ENCODE results near the gene GPS1.

GPS1 gene

DNA sequence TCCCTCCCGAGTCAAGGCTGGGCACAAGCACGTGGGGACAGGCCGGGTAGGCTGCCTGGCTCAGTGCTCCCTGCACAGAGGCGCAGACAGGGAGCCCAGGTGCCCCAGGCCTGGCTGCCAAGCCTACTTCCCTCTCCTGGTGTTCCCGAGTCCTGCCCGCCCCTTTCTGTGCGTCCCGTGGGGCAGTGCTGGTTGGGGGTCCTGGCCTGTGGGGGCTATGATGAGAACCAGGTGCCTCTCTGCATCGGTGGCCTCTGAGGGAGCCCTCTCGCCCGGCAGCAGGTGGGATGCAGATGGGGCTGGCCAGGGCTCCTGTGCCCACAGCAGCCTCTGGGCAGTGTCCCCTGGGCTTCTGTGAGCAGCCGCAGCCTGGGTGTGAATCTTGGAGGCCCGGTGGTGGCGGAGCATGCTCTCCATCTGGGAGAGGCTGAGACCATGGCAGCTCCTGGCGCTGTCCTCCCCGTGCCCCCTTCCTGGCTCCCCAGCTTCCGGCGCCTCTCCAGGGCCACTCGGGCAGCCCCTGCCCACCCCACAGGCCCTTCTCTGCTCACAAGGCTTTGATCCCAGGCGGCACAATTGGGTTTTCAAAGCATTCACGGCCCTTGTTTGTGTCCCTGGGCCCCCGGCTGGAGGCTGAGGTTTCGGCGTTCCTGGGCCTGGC lies 36.3 kb upstream of the GPS1 start:
- DNase-seq = no peak

DNA sequence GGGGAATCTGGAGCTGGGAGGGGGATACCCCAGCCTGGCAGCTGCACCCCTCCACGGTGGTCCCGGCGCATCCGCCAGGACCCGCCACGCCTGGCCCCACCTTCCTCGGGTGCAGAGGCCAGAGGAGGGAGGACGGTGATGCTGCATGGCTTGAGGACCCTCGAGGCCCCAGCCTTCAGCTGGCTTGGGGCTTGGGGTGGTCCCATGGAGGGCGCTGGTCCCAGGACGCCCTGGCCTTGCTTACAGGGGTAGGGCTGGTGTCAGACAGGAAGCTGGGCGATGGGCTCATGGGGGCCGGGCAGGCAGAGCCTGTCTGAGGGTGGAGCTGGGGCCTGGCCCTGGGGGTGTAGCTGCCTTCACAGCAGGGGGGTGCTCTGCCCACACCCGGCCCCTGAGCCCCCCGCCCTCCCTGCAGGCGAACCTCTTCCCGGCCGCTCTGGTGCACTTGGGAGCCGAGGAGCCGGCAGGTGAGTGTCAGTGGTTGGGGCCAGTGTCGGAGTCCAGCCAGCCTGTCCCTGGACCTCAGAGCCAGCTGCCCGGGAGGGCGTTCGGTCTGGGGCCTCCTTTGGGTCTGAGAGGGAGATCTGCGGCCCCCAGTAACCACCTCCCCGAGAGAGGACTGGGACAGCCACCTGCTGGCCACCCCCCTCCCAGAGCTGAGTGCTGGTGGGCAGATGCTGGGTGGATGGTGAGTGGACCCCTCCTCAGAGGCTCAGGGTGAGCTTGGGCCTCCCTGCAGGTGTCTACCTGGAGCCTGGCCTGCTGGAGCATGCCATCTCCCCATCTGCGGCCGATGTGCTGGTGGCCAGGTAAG lies 35.4 kb upstream of the GPS1 start:
- no peak for DNase-seq

GRCh38 chr17:82016875-82017459 lies 34.7 kb upstream of the GPS1 start:
- no peak for DNase-seq

DNA sequence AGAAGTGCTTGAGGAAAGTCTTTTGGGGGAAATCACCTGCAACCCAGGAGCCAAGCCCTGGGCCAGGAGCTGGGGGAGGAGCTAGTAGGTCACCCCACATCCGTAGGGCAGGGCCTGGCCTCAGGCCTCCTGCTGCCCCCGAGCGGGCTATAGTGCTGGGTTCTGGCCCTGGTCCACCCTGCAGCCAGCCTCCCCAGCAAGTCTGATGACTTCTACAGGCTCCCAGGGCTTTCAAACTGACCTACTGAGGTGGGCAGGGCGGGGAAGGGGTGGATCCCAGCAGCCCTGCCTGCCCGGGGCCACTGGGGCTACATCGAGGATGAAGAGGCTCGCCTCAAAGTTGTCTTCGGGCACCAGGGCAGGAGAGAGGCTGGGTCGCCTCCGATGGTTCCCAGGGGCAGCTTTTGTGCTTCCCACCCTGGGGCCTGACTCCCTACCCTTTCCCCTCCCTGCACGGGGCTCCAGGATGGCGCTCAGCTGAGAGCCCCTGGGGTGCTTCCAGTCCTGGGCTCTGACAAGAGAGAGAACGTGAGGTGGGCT lies 34.0 kb upstream of the GPS1 start:
- no peak for DNase-seq

GRCh38 chr17:82018152-82018988 lies 33.3 kb upstream of the GPS1 start:
- no peak for DNase-seq

DNA sequence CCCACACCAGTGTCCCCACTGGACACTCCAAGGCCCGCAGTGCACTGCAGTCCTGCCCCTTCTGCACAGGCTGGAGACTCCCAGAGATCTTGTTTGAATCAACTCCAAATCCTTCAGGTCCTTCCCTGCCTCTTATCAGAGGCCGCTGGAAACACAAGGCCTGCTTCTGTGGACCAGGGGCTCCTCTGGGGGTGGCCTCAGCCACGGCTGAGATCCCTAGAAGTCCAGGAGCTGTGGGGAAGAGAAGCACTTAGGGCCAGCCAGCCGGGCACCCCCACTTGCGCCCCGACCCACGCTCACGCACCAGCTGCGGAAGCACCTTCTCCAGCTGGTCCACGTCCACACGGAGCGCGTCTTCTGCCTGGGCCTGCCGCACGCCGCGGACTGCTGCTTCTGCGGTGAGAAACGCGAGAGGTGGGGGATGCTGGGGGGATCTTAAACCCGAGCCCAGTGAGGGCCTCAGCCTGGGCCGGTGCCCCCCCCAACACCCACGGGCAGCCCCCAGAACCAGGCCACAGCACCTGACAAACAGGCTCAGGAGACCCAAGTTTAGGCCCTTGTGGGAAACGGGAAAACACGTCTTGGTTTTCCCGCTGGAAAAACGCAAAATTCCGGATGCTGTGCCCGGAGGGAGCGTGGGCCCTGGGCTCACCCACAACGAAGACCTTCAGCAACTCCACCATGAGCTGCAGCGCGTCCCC lies 32.6 kb upstream of the GPS1 start:
- DNase-seq = no peak

DNA sequence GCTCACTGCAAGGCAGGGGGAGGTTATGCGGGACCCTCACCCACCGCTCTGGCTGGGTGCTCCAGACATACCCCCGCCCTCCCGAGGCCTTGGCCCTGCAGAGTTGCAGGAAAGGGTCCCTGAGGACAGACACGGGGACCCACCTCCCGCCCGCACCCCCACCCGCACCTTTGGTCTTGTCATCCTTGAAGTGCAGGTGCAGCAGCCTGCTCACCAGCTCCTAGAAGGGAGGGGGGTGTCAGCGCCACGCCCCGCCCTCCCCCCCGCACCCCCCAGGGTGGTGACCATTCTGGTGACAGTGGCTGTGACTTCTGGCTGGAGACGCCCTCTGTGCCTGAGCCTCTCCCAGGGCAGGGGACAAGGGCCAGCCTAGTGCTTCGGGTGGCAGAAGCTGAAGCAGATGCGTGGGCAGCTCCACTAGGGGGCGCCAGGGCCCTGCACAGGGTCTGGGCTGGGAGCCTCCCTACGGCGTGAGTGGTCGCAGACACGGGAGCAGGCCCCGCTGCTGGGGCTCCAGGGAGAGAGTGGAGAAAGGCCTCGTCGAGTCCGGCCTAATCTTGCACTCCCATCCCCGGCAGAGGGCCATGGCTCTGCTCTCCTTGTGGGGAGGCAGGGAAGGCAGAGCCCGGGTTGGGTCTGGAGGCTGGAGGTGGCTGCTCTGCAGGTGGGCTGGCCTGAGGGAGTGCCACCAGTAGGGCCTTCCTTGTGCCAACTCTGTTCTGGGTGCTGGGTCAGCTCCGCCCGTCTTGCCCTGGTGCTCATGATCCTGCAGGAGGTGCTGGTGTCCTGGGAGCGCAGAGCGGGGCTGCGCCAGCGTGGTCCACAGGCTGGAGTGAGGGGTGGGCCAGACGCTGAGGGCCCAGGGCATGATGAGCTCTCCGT lies 31.8 kb upstream of the GPS1 start:
- peak; percentile 53 to 65 for DNase-seq

DNA sequence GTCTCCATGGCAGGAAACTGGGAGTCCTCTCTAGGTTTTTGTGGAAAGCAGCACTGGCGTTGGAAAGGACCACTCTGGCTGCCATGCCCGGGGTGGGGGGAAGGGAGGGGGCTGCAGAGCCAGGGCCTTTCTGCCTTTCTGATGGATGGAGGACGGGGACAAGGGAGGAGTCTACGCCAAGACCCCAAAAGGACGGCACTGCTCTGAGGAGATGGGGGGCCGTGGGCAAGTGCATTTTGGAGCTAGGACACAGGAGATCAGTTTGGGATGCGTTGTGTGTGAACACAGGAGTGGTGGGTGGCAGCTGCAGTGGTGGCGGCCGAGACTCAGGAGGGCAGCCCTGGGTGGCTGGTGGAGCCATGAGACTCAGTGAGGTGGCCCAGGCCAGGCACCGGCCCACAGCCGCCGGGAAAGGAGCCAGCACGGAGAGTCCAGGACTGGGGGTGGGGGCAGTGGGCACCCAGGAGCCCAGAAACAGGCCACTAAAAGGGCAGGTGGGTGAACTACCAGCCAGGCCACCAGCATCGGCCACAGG lies 31.1 kb upstream of the GPS1 start:
- DNase-seq = no peak

- DNase-seq = peak; percentile 58 to 68
Observed at GRCh38 chr17:82021107-82021899, 30.4 kb upstream of the GPS1 start.

DNA sequence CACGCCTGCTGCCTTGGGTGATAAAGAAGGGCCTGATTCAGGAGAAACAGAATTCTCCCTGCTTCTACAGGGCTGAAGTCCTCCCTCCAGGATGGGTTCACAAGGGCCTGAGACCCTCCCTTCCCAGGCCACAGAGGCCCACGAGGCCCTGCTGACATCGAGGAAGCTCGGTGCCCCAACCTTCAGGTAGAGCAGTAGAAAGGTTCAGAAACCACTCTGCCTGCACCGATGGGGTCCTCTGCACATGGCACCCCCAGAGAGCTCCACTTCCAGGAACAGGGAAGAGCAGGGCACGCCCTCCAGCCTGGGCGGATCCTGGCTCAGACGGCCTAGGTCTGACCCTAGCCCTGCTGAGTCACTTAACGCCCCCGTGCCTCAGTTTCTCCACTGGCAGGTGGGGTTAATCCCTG lies 29.8 kb upstream of the GPS1 start:
- DNase-seq = no peak

DNA sequence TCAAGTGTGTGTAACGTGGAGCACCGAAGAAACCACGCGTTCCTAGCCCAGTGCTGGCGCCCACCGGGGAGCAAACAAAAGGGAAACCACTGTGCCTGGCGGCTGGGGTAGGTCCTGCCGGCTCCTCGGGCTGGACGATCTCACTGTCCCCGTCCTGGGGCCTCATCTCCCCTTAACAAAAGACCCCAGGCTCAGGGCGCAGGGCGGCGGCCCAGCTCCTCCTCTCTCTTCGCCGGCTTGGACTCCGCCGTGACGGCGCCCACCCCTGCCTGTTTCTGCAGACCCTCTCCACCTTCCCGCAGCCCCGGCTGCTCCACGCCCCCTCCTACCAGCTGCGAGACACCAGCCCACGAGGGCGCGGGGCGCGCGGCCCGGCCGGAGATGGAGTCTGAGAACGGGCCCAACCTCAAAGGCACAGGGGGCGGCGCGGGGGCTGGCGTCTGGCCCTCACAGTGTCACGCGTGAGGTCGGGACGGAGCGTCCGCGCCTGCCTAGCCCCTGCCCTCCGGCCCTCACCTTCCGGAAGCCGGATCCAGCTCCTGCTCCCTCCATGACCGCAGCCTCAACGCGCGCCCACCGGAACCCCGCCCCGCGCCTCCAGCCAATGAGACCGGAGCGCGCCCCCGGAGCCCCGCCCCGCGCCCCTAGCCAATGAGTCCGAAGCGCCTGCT lies 29.3 kb upstream of the GPS1 start, which contains the start of gene CENPX:
Gene CENPX, minus strand, starts transcription at position 569 of the 671 bp plus-strand sequence. Its CDS starts 17 bp downstream, at position 552.
- no peak for DNase-seq

- peak; percentile 100 for DNase-seq
Observed at GRCh38 chr17:82022981-82023446, 28.7 kb upstream of the GPS1 start, which contains the start of gene LRRC45. TSS of gene LRRC45 (plus strand) at chr17:82023305. CDS start at chr17:82023644, 339 bp downstream.

GRCh38 chr17:82023447-82024241 lies 28.1 kb upstream of the GPS1 start:
- no peak for DNase-seq

- no peak for DNase-seq
Observed at GRCh38 chr17:82024859-82025258, 26.8 kb upstream of the GPS1 start.

DNA sequence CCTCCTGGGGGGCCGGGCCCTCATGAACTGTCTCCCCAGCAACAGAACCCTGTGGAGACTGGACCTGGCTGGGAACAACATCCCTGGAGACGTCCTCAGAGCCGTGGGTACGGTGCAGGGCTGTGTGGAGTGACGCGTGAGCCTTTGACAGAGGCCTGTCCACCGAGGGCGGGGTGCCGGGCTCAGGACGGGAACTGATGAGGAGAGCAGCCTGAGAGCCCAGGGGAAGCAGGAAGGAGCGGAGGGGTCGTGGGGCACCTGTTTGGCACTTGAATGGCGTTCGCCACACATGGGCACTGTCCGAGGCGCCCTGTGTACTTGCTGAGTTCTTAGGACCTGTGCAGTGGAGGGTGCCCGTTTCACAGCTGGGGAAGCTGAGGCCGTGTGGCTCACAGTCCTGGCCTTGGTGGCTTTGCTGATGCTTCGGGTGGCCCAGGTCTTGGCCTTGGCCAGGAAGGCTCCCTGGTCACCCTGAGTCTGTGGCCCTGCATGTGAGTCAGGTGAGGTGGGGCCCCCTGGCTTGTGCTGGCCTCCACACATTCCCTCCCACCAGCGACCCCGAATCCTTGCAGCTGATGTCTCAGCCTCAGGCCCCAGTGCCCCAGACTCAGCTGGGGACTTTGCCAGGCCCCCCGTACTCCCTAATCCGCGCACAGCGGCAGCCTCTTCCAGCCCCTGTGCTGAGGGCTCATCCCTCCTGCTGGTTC lies 26.1 kb upstream of the GPS1 start:
- DNase-seq = no peak

- DNase-seq = no peak
Observed at GRCh38 chr17:82028246-82028645, 23.5 kb upstream of the GPS1 start.

GRCh38 chr17:82028966-82029365 lies 22.7 kb upstream of the GPS1 start:
- DNase-seq = no peak

Data from CD4-positive, alpha-beta T cell treated with Interferon alpha-2 for 1 hour (primary cell).